ENCODE data around the gene SUPT6H.

GRCh38 chr17:28729950-28730330 lies 67.9 kb downstream of the SUPT6H start:
- TF ChIP-seq POLR2AphosphoS5 (IDR thresholded peaks at IDR 0.05) (no peak), POLR2A (IDR thresholded peaks at IDR 0.05) (no peak), CTCF (IDR thresholded peaks at IDR 0.05) (no peak)
